HepG2 (cell line): ENCODE data around the gene DSTYK. TPM values are rescaled to one million over a fixed set of nuclear protein-coding genes. Genes with fewer than 3 reads are reported as not detected.

Source experiments
- ARID2 ChIP-seq: sonication (generic); formaldehyde crosslinking; IDR thresholded peaks from 2 replicates; pipeline ENCODE4 v1.8.1; 2022; ENCODE audit warnings: mild to moderate bottlenecking, missing genetic modification reagents, borderline replicate concordance
- ELF1 ChIP-seq: sonication (generic); formaldehyde crosslinking; IDR thresholded peaks from 2 replicates; pipeline ENCODE4 v1.4.0; 2020; ENCODE audit warnings: missing genetic modification reagents
- KMT2B ChIP-seq: IDR thresholded peaks from 2 replicates; pipeline ENCODE4 v1.6.1; 2016; ENCODE audit warnings: missing genetic modification reagents, missing compliant biosample characterization
- MAFF ChIP-seq: IDR thresholded peaks from 2 replicates; pipeline ENCODE4 v1.6.1; 2011; ENCODE audit warnings: low read depth, low read length, improper control_type of control experiment
- RAD21 ChIP-seq: fragments of 450-650 bp; formaldehyde crosslinking; IDR thresholded peaks from 2 replicates; pipeline ENCODE4 v1.5.0; 2020; ENCODE audit warnings: mild to moderate bottlenecking
- SIN3A ChIP-seq: IDR thresholded peaks from 2 replicates; pipeline ENCODE4 v1.6.1; 2011; ENCODE audit warnings: low read depth, mild to moderate bottlenecking, control low read depth, low read length, borderline replicate concordance
- STAG1 ChIP-seq: sonication (generic); formaldehyde crosslinking; IDR thresholded peaks from 2 replicates; pipeline ENCODE4 v1.4.0; 2020; ENCODE audit warnings: missing genetic modification reagents
- TBL1XR1 ChIP-seq: fragments of 150-350 bp; IDR thresholded peaks from 2 replicates; pipeline ENCODE4 v1.6.1; 2014; ENCODE audit warnings: borderline replicate concordance, low read length; ENCODE audit not compliant: partially characterized antibody
- TEAD2 ChIP-seq: sonication (generic); formaldehyde crosslinking; IDR thresholded peaks from 2 replicates; pipeline ENCODE4 v1.9.0; 2021; ENCODE audit warnings: missing genetic modification reagents
- ZFP1 ChIP-seq: IDR thresholded peaks from 2 replicates; pipeline ENCODE4 v1.6.1; 2016
- ZFP90 ChIP-seq: sonication (generic); formaldehyde crosslinking; IDR thresholded peaks from 2 replicates; pipeline ENCODE4 v1.8.0; 2022; ENCODE audit warnings: missing genetic modification reagents, mild to moderate bottlenecking, inconsistent platforms, borderline replicate concordance
- ZNF274 ChIP-seq: sonication (generic); formaldehyde crosslinking; IDR thresholded peaks from 2 replicates; pipeline ENCODE4 v1.5.1; 2020; ENCODE audit warnings: mild to moderate bottlenecking, missing genetic modification reagents
- ZNF564 ChIP-seq: sonication (generic); formaldehyde crosslinking; IDR thresholded peaks from 2 replicates; pipeline ENCODE4 v1.8.1; 2023; ENCODE audit warnings: mild to moderate bottlenecking, missing genetic modification reagents
- ZNF614 ChIP-seq: IDR thresholded peaks from 2 replicates; pipeline ENCODE4 v1.6.1; 2018; ENCODE audit warnings: missing biosample characterization, missing genetic modification reagents, inconsistent platforms, borderline replicate concordance
- polyA plus RNA-seq, 8 experiments: library from polyadenylated mRNA; depleted of rRNA in 3 of 8; stranded (reverse) in 7 of 8; unstranded in 1 of 8; fragments of >200 nt; fragmentation: Illumina TruSeq in 4 of 8; extraction: Trizol in 4 of 8; gene quantifications; 2 replicates each; pipeline versions ENCODE4 v1.2.1 to v1.2.3, GENCODE V29; 2011 to 2016; ENCODE audit warnings: low read depth in 4 of 8, missing spikeins in 1 of 8, mixed read lengths in 1 of 8; ENCODE audit not compliant: insufficient read depth in 1 of 8
- total RNA-seq, 5 experiments: library from RNA; depleted of rRNA; stranded (reverse); fragments of >200 nt; fragmentation: Illumina TruSeq; extraction: Trizol; gene quantifications; 2 replicates each; pipeline ENCODE4 v1.2.3, GENCODE V29; 2016; ENCODE audit warnings: low read depth in 1 of 5
- TF ChIP-seq, protein P1 (sequence below): sonication (generic); formaldehyde crosslinking; IDR thresholded peaks from 2 replicates; pipeline ENCODE4 v1.4.0; 2020; ENCODE audit warnings: missing genetic modification reagents, low read depth, mild to moderate bottlenecking, borderline replicate concordance
- TF ChIP-seq, protein P2 (sequence below): sonication (generic); formaldehyde crosslinking; IDR thresholded peaks from 2 replicates; pipeline ENCODE4 v1.8.1; 2022; ENCODE audit warnings: low read depth, mild to moderate bottlenecking, missing genetic modification reagents
- TF ChIP-seq, protein P3 (sequence below): IDR thresholded peaks from 2 replicates; pipeline ENCODE4 v1.6.1; 2012; ENCODE audit warnings: low read length, improper control_type of control experiment
- TF ChIP-seq, protein P4 (sequence below): sonication (generic); formaldehyde crosslinking; IDR thresholded peaks from 2 replicates; pipeline ENCODE4 v1.4.0; 2020; ENCODE audit warnings: mild to moderate bottlenecking, missing genetic modification reagents
- TF ChIP-seq, protein P5 (sequence below): sonication (generic); formaldehyde crosslinking; conservative IDR thresholded peaks from 2 replicates; pipeline ENCODE4 v1.4.0; 2020; ENCODE audit warnings: missing genetic modification reagents

The DSTYK gene
- total and polyA plus RNA-seq, 2 of the 13 experiments (the other 11 are each of a cell fraction or from before 2014, with no cell fraction given) = 2.6 to 4.8 TPM

DNA sequence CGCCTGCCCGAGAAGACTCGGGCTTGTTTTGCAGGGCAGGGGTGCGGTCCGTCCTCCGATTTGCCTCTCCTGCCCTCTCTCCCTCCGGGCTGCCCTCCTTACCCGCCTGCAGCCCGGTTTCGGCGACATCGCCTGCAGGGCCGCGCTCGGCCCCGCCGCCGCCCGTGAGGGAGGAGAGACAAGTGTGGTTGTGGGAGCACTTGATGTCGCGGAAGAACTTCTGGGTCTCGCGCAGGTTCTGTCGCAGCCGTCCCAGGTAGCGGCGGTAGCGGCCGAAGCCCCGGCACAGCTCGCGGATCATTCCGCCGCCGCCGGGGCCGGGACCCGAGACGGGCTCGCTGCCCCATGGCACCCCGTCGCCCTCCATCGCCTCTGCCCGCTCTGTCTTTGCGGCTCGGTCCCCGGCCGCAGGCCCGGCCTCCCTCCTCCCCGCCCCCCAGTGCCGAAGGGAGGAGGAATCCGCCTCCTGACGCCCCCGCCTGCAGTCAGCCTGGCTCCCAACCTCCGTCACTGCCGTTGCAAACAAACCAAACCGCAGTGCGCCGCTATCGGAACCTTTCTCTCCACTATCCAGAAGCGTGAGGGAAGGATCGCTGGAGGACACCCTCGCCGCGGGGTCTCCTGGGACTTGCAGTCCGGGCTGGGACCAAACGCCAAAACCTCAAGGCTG is at the start of gene DSTYK (continued):
- TF ChIP-seq, protein P1, sequence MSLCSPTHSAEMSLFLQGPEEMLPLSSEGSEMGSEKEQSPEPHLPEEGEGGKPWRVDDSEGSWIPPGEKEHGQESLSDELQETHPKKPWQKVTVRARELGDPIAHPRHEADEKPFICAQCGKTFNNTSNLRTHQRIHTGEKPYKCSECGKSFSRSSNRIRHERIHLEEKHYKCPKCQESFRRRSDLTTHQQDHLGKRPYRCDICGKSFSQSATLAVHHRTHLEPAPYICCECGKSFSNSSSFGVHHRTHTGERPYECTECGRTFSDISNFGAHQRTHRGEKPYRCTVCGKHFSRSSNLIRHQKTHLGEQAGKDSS = peak; percentile 87; the same call in 1 of the 2 replicates
- TF ChIP-seq MAFF (no peak), ZNF614 (CRISPR knock-in tag) (peak; percentile 93), ZNF564 (CRISPR knock-in tag) (peak; percentile 84), ARID2 (peak; percentile 75; the same call in 1 of the 2 replicates), TEAD2 (CRISPR knock-in tag) (no peak), STAG1 (CRISPR knock-in tag) (peak; percentile 13; the same call in 1 of the 2 replicates), ELF1 (peak; percentile 77), KMT2B (peak; percentile 86; the same call in 1 of the 2 replicates), ZFP90 (CRISPR knock-in tag) (peak; percentile 56; the same call in 1 of the 2 replicates), SIN3A (peak; percentile 20; the same call in 1 of the 2 replicates), RAD21 (peak; percentile 63), TBL1XR1 (peak; percentile 78), ZNF274 (CRISPR knock-in tag) (peak; percentile 89), ZFP1 (peak; percentile 95)
- TF ChIP-seq, protein P2, sequence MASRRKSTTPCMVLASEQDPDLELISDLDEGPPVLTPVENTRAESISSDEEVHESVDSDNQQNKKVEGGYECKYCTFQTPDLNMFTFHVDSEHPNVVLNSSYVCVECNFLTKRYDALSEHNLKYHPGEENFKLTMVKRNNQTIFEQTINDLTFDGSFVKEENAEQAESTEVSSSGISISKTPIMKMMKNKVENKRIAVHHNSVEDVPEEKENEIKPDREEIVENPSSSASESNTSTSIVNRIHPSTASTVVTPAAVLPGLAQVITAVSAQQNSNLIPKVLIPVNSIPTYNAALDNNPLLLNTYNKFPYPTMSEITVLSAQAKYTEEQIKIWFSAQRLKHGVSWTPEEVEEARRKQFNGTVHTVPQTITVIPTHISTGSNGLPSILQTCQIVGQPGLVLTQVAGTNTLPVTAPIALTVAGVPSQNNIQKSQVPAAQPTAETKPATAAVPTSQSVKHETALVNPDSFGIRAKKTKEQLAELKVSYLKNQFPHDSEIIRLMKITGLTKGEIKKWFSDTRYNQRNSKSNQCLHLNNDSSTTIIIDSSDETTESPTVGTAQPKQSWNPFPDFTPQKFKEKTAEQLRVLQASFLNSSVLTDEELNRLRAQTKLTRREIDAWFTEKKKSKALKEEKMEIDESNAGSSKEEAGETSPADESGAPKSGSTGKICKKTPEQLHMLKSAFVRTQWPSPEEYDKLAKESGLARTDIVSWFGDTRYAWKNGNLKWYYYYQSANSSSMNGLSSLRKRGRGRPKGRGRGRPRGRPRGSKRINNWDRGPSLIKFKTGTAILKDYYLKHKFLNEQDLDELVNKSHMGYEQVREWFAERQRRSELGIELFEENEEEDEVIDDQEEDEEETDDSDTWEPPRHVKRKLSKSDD = peak; percentile 35; the same call in 1 of the 2 replicates
- TF ChIP-seq, protein P3, sequence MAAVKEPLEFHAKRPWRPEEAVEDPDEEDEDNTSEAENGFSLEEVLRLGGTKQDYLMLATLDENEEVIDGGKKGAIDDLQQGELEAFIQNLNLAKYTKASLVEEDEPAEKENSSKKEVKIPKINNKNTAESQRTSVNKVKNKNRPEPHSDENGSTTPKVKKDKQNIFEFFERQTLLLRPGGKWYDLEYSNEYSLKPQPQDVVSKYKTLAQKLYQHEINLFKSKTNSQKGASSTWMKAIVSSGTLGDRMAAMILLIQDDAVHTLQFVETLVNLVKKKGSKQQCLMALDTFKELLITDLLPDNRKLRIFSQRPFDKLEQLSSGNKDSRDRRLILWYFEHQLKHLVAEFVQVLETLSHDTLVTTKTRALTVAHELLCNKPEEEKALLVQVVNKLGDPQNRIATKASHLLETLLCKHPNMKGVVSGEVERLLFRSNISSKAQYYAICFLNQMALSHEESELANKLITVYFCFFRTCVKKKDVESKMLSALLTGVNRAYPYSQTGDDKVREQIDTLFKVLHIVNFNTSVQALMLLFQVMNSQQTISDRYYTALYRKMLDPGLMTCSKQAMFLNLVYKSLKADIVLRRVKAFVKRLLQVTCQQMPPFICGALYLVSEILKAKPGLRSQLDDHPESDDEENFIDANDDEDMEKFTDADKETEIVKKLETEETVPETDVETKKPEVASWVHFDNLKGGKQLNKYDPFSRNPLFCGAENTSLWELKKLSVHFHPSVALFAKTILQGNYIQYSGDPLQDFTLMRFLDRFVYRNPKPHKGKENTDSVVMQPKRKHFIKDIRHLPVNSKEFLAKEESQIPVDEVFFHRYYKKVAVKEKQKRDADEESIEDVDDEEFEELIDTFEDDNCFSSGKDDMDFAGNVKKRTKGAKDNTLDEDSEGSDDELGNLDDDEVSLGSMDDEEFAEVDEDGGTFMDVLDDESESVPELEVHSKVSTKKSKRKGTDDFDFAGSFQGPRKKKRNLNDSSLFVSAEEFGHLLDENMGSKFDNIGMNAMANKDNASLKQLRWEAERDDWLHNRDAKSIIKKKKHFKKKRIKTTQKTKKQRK = no peak
- TF ChIP-seq, protein P4, sequence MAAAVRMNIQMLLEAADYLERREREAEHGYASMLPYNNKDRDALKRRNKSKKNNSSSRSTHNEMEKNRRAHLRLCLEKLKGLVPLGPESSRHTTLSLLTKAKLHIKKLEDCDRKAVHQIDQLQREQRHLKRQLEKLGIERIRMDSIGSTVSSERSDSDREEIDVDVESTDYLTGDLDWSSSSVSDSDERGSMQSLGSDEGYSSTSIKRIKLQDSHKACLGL (CRISPR knock-in tag) = peak; percentile 92
- TF ChIP-seq, protein P5, sequence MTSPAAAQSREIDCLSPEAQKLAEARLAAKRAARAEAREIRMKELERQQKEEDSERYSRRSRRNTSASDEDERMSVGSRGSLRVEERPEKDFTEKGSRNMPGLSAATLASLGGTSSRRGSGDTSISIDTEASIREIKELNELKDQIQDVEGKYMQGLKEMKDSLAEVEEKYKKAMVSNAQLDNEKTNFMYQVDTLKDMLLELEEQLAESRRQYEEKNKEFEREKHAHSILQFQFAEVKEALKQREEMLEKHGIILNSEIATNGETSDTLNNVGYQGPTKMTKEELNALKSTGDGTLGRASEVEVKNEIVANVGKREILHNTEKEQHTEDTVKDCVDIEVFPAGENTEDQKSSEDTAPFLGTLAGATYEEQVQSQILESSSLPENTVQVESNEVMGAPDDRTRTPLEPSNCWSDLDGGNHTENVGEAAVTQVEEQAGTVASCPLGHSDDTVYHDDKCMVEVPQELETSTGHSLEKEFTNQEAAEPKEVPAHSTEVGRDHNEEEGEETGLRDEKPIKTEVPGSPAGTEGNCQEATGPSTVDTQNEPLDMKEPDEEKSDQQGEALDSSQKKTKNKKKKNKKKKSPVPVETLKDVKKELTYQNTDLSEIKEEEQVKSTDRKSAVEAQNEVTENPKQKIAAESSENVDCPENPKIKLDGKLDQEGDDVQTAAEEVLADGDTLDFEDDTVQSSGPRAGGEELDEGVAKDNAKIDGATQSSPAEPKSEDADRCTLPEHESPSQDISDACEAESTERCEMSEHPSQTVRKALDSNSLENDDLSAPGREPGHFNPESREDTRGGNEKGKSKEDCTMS (CRISPR knock-in tag) = no peak
